NCI-H187 treated with DMSO at 0.1 percent for 48 hours (cell line): ENCODE results near the gene WFDC6.
"Not testable (repeated sequence)": the region's sequence is repeated elsewhere in the genome, so short reads cannot be mapped to it uniquely, and the experiment has no call there.

Experiments
- DNase-seq: peaks from one replicate; lab custom pipeline; 2025; lab: John Stamatoyannopoulos, UW

WFDC6 gene

DNA sequence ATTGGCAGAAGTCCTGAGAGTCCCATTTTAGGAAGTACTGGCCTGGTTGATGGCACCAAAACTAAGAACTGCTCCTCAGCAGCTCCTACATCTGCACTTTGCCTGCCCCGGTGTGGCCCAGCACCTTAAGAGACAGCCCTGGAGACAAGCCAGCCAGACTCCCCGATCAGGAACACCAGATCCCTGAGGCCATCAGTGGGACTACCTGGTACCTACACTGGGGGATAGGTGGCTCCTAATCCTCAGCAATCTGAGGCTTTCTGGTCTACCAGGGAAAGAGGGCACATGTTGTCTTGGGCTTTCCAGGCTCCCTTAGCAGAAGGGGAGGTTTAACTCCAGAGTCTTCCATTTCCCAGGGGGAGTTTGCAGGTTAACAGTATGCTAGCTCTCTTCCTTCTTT is at the start of gene WFDC6:
Gene WFDC6, minus strand, starts transcription at position 101 of the 400 bp plus-strand sequence. Its CDS starts 75 bp downstream, at position 26.
- DNase-seq = no peak

DNA sequence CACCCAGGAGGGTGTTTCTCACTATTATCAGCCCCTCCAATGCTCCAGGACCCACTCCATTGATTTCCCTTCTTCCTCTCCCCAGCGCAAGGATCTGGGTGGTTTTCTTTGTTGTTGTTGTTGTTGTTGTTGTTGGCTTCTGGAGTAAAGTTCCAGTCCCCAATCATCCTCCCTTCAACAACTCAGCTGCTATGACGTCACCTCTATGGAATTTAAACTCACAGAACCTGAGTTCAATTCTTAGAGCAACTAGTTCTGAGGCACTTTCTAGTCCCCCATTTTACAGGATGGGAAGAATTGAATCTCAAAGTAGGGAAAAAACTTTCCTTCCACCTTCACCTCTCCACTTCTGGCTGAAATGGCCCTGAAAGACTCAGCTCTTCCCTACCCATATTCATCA is 49.5 kb upstream of the WFDC6 start:
- no peak for DNase-seq

DNA sequence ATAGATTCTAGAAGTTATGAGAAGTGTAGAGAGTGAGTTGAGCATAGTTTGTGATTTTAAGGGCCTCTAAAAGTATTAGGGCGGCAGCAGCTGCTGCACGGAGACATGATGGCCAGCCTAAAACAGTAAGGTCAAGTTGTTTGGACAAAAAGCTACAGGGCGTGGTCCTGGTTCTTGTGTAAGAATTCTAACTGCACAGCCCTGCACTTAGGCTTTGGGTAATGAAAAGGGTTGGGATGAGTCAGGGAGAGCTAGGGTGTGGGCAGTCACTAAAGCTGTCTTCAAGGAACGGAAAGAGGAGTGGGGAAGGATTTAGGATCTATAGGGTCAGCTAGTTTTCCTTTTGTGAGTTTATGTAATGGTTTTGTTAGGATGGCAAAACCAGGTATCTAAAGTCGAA is 46.7 kb upstream of the WFDC6 start:
- not testable (repeated sequence) for DNase-seq

GRCh38 chr20:45584294-45584693 is 45.0 kb upstream of the WFDC6 start:
- not testable (repeated sequence) for DNase-seq

GRCh38 chr20:45583502-45583901 is 44.2 kb upstream of the WFDC6 start:
- DNase-seq = no peak

DNA sequence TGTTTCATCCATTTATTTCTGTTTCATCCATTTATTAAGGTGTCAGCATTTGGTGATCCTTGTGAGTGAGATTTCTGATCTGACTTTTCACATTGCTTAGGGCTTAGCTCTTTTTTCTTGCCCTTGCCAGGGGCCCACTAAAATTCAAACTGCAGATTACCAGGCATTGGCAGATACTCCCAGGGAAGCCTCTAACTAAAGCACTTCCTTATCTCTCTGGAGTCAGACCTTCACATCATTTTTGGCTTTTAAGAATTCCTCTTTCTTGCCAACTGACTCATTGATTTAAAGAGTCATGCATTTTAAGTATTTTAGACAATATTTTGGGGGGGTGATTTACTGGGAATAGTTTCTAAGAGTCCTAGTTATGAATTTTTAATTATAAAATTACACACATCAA is 42.4 kb upstream of the WFDC6 start:
- DNase-seq = no peak

- DNase-seq = no peak
Observed at GRCh38 chr20:45579184-45579583, 39.9 kb upstream of the WFDC6 start, which contains the start of gene WFDC8. Gene WFDC8, minus strand, starts transcription at chr20:45579284. Its CDS starts 37 bp downstream, at chr20:45579247.

- no peak for DNase-seq
Observed at GRCh38 chr20:45578231-45578630, 38.9 kb upstream of the WFDC6 start.

DNA sequence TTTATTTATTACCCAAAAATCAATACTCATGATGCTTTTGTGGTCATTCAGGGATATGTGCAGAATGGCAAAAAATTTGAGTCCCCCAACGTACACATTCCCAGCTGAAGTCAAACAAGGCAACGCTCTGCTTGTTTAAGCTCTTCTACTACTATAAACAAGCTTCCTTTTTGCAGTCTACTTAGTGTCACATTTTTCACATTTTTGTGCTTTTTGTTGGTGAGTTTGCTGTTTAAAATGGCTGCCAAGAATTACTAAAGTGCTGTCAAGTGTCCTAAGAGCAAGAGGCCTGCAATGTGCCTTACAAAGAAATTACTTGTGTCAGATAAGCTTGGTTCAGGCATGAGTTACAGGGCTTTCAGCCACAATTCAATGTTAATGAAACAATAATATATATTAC is 37.7 kb upstream of the WFDC6 start:
- DNase-seq = no peak

- DNase-seq = no peak
Observed at GRCh38 chr20:45575931-45576330, 36.6 kb upstream of the WFDC6 start.

- DNase-seq = not testable (repeated sequence)
Observed at GRCh38 chr20:45569650-45570049, 30.4 kb upstream of the WFDC6 start.

DNA sequence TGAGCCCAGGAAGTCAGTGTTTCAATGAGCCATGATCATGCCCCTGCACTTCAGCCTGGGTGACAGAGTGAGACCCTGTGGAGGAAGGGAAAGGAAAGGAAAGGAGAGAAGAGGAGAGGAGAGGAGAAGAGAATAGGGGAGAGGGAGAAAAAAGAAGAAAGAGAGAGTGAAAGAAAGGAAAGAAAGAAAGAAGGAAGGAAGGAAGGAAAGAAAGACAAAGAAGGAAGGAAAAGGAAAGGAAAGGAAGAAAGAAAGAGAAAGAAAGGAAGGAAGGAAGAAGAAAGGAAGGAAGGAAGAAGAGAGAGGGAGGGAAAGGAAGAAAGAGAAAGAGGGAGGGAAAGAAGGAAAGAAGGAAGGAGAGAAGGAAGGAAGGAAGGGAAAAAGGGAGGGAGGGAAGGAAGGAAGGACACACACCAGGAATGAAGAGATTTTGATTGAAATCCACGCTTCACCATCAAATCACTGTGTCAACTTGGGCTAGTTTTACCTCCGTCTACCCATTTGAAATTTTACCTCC is 25.5 kb upstream of the WFDC6 start:
- no peak for DNase-seq

- DNase-seq = no peak
Observed at GRCh38 chr20:45555198-45555597, 15.9 kb upstream of the WFDC6 start.

DNA sequence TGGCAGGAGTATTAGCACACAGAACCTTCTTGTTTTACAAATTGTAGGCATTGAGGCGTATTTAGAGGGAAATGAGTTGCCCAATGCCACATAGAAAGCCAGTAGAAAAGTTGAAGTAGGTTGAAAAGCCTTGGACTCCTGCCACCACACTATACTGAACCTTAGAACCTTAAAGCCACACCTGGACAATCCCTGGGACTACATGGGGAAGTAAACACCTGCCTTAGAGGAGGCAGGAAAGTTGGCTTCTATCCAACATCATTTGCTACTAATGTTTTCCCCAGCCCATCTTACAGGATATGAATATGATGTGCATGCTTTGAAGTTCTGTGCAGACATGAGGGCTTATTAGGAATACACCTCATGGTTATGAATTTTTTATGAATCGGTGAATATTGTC is 13.2 kb upstream of the WFDC6 start:
- no peak for DNase-seq

DNA sequence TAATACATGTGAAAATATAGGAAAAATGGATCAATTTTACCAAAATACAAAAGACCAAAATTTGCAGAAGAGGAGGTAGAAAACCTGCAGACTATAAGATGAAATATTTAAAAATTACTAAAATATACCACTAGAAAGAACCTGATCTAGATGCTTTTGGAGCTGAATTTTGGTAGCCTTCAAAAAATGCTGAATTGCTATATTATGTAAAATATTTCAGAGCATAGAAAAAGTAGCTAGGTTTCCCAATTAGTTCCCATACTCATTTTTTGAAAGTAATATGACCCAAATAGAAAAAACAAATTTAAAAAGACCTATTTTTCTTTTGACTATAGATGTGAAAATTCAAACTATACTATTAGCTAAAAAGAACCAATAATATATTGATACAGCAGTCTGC is 11.5 kb upstream of the WFDC6 start:
- no peak for DNase-seq

DNA sequence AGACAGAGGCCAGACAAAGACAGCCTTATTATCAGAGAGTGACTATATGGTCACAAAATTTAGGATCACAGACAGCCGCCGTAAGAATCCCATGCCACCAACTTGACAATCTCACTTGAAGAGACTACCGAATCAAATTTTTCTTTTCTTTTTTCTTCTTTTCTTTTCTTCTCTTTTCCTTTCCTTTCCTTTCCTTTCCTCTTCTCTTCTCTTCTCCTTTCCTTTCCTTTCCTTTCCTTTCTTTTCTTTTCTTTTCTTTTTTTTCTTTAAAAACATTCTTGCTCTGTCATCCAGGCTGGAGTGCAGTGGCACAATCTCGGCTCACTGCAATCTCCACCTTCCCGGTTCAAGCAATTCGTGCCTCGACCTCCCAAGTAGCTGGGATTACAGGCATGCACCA is 9.1 kb upstream of the WFDC6 start:
- no peak for DNase-seq

DNA sequence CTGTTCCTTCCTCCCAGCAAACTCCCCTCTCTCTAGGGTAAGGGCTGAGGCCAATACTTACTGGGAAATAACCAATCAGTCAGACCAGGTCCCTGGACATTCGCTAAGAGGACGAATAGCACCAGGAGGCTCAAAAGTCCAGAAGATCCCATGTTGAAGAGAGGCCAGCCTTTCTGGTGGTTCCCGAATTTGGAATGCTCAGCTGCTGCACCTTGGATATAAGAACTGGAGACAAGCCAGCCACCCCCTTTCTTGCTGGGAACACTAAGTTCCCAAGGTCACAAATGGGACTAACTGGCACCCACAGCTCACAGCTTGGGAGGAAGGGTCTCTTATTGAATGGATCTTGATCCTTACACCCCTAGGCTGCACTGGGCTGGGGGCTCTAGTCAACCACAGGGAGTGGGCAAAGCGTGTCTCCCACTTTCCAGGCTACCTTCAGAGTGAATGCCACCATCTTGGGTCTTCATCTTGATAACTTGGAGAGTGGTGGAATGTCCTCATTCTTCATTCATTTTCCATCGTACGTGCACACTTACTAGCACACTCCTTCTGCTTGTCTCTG is 8.0 kb upstream of the WFDC6 start, which contains the start of gene EPPIN:
Gene EPPIN, minus strand, starts transcription at position 196 of the 565 bp plus-strand sequence. Its CDS starts 44 bp downstream, at position 152.
- DNase-seq = no peak

DNA sequence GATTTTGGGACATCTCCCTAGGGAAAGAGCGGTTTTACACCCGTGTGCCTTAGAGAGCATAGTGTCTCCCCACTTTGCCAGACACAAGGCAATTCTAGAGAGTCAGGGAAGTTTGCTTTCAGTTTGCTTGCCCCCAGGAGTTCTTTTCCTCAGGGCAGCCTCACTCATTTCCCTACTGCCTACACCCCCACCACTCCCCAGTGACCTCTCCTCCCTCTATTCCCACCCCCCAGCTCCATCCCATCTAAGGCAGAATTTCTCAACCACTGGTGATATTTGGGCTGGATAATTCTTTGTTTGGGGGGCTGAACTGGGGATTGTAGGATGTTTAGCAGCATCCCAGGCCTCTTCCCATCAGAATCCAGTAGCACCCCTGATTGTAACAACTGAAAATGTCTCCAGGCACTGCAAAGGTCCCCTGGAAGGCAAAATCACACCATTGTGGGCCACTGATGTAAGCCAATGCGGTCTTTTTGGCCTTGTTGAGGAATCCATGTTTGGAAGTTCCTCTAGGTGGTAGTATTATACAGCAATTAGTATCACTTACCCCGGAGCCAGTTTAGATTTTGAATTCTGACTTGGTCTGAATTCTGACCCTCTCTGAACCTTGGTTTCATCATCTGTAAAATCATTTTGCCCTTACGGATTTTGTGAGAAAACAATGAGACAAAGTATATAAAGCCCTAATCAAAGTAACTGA is 6.6 kb upstream of the WFDC6 start:
- no peak for DNase-seq

DNA sequence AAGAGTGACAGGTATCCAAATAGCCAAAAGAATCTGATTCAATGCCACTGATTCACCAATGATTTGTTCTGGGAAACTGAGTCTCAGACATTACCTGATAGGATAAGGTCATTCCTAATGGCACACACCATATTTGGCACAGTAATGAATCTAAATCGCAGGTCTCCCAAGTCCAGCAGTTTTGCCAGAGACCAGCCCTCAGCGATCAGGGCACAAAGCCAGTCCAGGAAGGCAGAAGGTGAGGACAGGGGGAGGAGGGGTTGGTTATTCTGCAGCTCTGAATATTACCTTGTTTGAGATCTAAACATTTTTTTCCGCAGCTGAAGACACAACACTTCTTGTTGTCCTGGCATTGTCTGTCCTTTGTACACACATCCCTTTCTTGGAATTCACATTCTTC is 6.1 kb upstream of the WFDC6 start:
- DNase-seq = no peak

DNA sequence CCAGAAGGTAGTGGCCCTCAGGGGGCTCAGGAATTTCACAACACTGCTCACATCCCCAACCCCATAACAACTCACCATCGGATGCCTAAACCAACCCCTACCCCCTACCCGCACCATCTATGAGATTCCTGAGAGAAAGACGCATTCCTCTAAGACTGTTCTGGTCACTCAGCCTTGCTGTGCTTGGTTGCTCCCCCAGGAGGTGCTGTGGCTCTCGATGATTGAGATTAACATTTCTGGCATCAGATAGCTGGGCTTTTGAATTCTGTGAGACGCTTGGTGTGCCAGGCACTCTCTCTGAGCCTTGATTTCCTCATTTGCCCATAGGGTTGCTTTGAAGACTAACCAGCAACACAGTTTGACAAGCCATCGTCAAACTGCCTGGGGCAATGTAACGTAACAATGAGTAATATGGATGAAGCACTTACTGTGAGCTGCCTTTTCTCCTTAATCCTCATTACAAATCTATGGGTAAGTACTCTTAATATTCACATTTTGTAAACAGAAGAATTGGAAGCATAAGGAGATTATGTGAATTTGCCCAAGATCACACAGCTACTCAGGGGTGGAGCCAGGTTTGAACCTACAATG is 978 bp downstream of the WFDC6 start:
- no peak for DNase-seq

- DNase-seq = no peak
Observed at GRCh38 chr20:45527294-45527693, 12.0 kb downstream of the WFDC6 start.

GRCh38 chr20:45523821-45524220 is 15.5 kb downstream of the WFDC6 start:
- DNase-seq = no peak

- no peak for DNase-seq
Observed at GRCh38 chr20:45518282-45518681, 21.0 kb downstream of the WFDC6 start.
